ENCODE data around the gene SBNO2.

Gene SBNO2

DNA sequence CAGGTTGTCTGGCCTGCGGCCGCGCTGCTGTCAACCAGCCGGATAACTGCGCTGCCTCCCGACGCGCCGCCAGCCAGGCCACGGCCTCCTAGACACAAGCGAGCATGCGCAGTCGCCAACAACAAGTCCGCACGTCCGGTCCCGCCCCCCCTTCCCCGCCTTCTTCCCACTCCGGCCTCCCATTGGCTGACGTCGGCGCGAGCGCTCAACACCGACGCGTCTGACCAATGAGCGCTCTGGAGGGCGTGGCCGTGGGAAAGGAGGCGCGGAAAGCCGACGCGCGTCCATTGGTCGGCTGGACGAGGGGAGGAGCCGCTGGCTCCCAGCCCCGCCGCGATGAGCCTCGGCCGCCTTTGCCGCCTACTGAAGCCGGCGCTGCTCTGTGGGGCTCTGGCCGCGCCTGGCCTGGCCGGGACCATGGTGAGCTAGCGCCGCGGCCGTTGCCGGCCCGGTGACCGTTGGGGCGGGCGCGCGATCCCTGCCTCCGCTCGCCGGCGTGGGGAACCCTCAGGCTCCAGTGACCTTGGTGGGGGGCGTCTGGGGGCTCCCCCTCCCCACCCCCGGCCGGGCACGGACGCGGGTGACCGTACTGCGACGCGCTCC lies 70.3 kb downstream of the SBNO2 start, which contains the start of gene GPX4:
GPX4 (plus strand) TSS at position 287 of the 603 bp plus-strand sequence; CDS start at position 337, 50 bp downstream.
- DNase-seq = peak; percentile 97
- in situ Hi-C loops (cut with HindIII; ENCODE audit: low pct_ligation_motif_present, low pct_unique_long_range_greater_than_20kb, low sequenced_read_pairs) = no loop called here

DNA sequence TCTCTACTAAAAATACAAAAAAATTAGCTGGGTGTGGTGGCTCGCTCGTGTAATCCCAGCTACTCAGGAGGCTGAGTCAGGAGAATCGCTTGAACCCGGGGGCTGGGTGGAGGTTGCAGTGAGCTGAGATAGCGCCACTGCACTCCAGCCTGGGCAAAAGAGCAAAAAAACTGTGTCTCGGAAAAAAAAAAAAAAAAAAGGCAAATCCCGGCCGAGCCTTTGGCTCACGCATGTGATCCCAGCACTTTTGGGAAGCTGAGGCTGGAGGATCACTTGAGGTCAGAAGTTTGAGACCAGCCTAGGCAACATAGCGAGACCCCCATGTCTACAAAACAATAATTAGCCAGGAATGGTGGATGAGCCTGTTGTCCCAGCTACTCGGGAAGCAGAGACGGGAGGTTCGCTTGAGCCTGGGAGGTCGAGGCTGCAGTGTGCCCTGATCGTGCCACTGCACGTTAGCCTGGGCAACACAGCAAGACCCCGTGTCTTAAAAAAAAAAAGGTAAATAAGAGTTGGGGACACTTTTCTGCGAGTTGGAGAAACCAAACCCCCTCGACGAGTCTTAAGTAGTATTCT lies 70.8 kb downstream of the SBNO2 start:
- no peak for DNase-seq
- in situ Hi-C loops (cut with HindIII; ENCODE audit: low pct_ligation_motif_present, low pct_unique_long_range_greater_than_20kb, low sequenced_read_pairs) = no loop called here

DNA sequence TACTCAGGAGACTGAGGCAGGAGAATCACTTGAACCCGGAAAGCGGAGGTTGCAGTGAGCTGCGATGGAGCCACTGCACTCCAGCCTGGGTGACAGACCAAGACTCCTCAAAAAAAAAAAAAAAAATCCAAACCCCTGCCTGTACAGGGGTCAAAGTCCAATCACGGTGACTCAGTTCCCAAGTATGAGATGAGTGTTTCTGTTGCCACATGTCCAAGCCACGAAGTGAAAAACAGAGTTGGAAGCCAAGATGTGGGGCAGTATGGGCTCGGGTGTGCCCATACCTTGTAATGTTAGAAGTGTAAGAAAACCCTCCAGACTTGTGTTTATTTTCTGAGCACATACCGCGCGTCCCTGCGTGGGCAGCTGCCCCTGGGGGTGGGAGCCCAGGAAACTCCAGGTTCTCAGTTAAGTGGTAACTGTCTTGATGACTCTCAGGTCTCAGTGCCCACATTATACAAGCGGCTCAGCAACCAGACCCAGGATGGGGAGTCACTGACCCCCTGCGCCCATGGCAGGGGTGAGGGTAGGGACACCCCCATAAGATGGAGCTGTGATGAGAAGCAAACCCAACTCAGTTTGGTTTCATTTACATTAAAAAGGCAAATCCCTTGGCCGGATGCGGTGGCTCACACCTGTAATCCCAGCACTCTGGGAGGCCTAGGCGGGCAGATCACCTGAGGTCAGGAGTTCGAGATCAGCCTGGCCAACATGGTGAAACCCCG lies 71.5 kb downstream of the SBNO2 start:
- in situ Hi-C loops (cut with HindIII; ENCODE audit: low pct_ligation_motif_present, low pct_unique_long_range_greater_than_20kb, low sequenced_read_pairs) = no loop called here
- DNase-seq = peak; percentile 97

GRCh38 chr19:1101337-1101698 lies 72.8 kb downstream of the SBNO2 start:
- no peak for DNase-seq
- in situ Hi-C loops (cut with HindIII; ENCODE audit: low pct_ligation_motif_present, low pct_unique_long_range_greater_than_20kb, low sequenced_read_pairs) = no loop called here

GRCh38 chr19:1098177-1099051 lies 75.7 kb downstream of the SBNO2 start:
- in situ Hi-C loops (cut with HindIII; ENCODE audit: low pct_ligation_motif_present, low pct_unique_long_range_greater_than_20kb, low sequenced_read_pairs) = no loop called here

DNA sequence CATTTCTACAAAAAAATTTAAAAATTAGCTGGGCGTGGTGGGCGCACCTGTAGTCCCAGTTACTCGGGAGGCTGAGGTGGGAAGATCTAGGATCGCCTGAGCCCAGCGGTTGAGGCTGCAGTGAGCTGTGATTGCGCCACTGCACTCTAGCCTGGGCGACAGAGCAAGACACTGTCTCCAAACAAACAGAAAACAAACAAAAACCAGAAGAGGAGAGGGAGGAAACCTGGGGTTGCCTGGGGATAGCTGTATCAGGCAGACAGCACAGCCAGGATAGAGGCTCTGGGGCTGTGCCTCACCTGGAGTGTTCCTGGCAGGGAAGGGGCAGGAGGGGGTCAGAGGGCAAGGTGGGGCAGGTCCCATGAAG lies 76.3 kb downstream of the SBNO2 start:
- no peak for DNase-seq
- in situ Hi-C loops (cut with HindIII; ENCODE audit: low pct_ligation_motif_present, low pct_unique_long_range_greater_than_20kb, low sequenced_read_pairs) = no loop called here

More at GRCh38 chr19:1098177-1099051, 75.7 kb downstream of the SBNO2 start:
- no peak for DNase-seq

DNA sequence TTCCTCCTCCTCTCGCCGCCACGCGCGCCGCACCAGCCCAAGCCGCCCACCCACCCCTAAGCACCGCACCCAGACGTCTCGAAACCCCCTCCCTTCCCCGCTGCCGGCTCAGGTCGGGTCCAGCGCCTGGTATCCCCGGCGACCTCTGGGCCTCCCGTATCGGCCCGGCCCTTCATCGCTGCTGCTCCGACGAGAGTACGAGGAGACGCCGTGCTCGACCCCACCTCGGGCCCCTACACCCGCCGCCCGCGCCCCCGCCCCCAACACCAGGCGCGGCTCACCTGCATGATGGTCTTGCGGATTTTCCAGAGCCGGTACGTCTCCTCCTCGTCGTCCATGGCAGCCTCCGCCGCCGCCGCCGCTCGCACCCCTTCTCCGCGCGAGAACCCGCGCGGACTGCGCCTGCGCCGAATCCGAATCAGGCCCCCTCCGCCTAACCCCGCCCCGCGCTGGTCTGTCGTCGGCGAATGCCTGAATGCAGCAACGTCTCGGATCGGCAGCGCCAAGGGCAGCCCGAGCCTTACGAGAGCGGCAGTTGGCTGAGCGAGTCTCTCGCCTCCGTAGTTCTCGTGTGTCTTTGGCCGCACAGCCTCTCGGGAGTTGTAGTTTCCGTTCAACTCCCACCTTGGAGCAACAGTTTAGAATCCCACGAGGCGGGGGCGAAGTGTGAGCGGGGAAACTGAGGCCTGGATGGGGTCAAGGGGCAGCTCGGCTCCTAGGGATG lies 78.9 kb downstream of the SBNO2 start, which contains the start of gene POLR2E:
POLR2E (minus strand) TSS at position 398 of the 724 bp plus-strand sequence; CDS start at position 338, 60 bp downstream.
- in situ Hi-C loops (cut with HindIII; ENCODE audit: low pct_ligation_motif_present, low pct_unique_long_range_greater_than_20kb, low sequenced_read_pairs) = no loop called here
- peak; percentile 96 for DNase-seq

DNA sequence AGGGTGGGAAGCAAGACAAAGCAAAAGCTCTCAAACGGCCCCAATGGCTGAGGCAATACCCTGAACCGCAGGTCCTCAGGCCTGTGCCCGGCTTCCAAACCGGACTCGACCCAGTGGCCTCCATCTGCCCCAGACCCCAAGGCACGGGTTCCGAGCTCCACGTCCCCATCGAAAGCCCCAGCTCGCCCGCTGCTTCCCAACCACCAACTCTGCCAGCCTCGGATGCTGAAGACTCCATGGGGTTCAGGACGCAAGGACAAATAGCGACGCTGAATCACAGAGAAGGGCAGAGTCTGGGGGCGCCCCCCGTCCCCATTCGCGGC lies 79.5 kb downstream of the SBNO2 start:
- in situ Hi-C loops (cut with HindIII; ENCODE audit: low pct_ligation_motif_present, low pct_unique_long_range_greater_than_20kb, low sequenced_read_pairs) = no loop called here
- no peak for DNase-seq

DNA sequence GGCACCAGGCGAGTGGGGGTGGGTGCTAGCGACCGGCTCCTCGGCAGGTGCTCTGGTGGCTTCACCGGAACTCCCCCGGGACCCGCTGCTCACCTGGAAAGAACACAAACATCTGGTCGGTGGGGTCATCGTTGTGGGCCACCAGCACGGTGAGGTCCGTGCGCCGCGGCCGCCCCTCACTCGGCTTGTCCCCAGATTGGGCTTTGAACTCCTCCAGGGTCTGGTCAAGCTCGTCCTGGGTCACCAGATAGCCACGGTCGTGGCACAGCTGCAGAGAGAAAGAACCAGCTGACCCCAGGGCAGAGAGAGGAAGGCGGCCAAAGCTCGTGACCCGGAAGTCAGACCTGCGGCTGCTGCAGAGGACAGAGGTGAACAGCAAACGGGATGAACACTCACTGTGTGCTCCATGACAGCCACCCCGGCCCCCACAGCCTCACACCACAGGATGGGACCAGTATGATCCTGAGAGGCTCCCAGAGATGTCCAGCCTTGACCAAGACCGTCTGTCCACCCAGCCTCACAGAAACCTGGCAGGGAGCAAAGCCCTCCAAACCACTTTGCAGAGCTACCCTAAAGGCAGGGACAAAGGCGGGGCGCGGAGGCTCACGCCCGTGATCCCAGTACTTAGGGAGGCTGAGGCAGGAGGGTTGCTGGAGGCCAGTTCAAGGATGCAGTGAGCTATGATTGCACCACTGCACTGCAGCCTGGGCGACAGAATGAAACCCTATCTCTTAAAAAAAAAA lies 80.1 kb downstream of the SBNO2 start:
- DNase-seq = no peak
- in situ Hi-C loops (cut with HindIII; ENCODE audit: low pct_ligation_motif_present, low pct_unique_long_range_greater_than_20kb, low sequenced_read_pairs) = no loop called here

DNA sequence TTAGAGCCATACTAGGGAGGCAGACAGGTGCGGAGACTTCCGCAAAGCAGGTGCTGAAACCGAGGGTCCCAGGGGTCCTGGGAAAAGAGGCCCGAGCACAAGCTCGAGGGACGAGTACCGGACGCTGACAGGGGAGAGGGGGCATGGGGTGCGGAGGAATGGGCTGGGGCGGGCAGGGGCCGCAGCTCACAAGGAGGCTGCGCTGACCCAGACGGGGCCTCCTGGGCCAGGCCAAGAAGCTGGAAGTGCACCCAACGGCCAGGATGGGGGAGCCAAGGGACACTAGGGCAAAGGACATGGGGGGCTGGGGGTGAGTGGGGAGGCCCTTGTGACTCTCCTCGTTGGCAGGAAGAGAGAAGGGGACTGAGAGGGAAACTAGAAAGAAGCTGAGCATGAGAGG lies 80.7 kb downstream of the SBNO2 start:
- DNase-seq = no peak
- in situ Hi-C loops (cut with HindIII; ENCODE audit: low pct_ligation_motif_present, low pct_unique_long_range_greater_than_20kb, low sequenced_read_pairs) = no loop called here

GRCh38 chr19:1091544-1092175 lies 82.4 kb downstream of the SBNO2 start:
- in situ Hi-C loops (cut with HindIII; ENCODE audit: low pct_ligation_motif_present, low pct_unique_long_range_greater_than_20kb, low sequenced_read_pairs) = no loop called here

DNA sequence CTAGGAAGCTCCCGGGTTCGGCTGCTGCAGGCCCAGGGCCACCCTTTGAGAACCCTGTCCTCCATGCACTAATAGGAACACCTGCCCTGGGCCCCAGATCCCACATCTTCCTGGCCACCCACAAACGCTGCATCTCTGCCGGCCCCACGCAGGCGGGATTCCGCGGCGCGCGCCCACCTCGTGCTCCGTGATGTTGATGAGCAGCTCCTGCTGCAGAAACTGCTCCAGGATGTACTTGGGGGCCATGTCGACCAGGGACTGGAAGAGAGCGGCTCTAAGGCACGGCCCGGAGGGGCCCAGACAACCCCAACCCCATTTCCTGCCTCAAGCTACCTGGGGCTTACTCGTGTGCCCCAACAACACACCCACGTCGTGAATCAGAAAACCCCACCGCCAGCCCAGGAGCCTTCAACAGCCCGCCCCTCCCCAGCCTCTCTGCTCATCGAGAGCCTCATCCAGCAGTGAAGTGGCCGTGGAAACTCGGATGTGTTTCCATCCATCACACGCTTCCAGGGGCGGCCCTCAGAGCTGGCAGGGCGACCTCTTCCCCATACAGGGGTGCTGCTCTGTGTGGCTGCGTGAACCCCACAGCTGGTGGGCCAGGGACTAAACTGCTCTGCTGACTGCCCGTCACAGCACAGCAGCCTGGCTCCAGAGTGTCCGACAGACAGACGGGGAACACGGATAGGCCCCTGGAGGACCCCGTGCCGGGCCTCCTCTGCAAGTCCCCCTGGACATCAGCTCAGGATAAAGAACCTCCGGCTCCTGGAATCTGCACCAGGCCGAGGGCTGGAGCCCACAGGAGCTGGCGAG lies 83.1 kb downstream of the SBNO2 start:
- DNase-seq = no peak
- in situ Hi-C loops (cut with HindIII; ENCODE audit: low pct_ligation_motif_present, low pct_unique_long_range_greater_than_20kb, low sequenced_read_pairs) = no loop called here

More at GRCh38 chr19:1091544-1092175, 82.4 kb downstream of the SBNO2 start:
- no peak for DNase-seq

DNA sequence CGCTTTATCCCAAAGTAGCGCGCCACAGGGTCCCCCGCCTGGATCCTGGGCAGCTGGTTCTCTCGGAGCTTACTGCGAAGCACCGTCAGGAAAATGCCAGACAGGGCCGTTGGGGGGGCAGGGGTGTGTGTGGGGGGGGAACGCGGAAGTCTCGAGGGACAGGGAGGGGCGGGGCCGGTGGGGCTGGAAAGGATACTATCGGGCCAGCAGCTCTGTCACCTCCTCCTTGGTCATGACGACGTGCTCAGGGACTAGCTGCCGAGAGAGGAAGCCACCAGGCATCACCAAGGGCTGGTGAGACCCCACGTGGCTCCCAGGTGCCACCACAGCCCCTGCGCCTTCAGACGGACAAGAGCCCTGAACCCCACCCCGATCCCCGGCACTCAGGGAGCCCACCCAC lies 84.2 kb downstream of the SBNO2 start:
- no peak for DNase-seq
- in situ Hi-C loops (cut with HindIII; ENCODE audit: low pct_ligation_motif_present, low pct_unique_long_range_greater_than_20kb, low sequenced_read_pairs) = no loop called here

GRCh38 chr19:1089126-1089771 lies 84.8 kb downstream of the SBNO2 start:
- no peak for DNase-seq
- in situ Hi-C loops (cut with HindIII; ENCODE audit: low pct_ligation_motif_present, low pct_unique_long_range_greater_than_20kb, low sequenced_read_pairs) = no loop called here

DNA sequence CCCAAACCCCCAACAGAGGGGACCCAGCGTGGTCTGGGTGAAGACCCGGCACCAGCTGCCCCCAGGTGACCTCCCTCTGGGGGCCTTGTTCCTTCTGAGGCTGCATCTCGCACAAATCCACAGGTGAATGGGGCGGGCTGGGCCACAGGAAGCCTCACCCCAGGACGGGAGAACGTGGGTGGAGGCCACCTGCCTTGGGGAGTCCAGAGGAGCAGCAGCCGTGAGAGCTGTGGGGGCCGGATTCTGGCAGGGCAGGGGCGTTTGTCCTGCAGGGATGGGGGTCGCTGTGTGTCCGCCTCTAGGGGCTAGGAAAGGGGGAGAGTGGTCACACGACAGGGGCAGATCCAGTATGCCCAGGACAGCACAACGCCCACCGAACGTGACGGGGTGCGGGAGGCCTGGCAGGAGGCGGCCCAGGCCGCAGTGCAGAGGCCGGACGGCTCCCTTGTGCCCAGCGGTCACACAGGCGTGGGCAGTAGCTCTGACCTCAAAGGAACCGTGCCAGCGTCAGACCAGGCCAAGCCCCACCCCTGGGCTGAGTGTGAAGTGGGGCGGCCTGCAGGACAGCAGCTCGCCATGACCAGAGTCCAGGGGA lies 85.6 kb downstream of the SBNO2 start:
- in situ Hi-C loops (cut with HindIII; ENCODE audit: low pct_ligation_motif_present, low pct_unique_long_range_greater_than_20kb, low sequenced_read_pairs) = no loop called here
- no peak for DNase-seq
